B cell (primary cell): ENCODE measurements around the gene RREB1. TPM values are rescaled to one million over a fixed set of nuclear protein-coding genes. Genes with fewer than 3 reads are reported as not detected.

ENCODE experiments used
- ATAC-seq: fragments of 200-7000 bp; cut with Tn5 transposase; one replicate; pipeline ENCODE4 v1.10.0; 2021; ENCODE audit warnings: low read depth, mild to moderate bottlenecking, moderate number of reproducible peaks, moderate library complexity
- CTCF ChIA-PET: fragments of 350-600 bp; sonication (Branson Sonifier 250); formaldehyde crosslinking; loops from one replicate; lab custom pipeline; 2021; ENCODE audit warnings: antibody characterized with exemption, inconsistent platforms; lab: Charles Lee
- POLR2A ChIA-PET: fragments of 350-600 bp; sonication (Branson Sonifier 250); formaldehyde crosslinking; loops from one replicate; lab custom pipeline; 2021; ENCODE audit warnings: antibody characterized with exemption; lab: Charles Lee
- DNase-seq: peaks from one replicate; pipeline ENCODE4 v3.0.0; 2013
- H2AFZ ChIP-seq: 2 replicates; pipeline ENCODE4 v1.6.1; 2012; ENCODE audit warnings: mild to moderate bottlenecking, low read depth, low read length; ENCODE audit not compliant: insufficient read depth, poor library complexity, severe bottlenecking
- H3K27ac ChIP-seq, 2 donors: 1 replicate in 1 of 2; 2 replicates in 1 of 2; pipeline ENCODE4 v1.5.1; 2012 to 2013; ENCODE audit warnings: low read length in 2 of 2, mild to moderate bottlenecking in 2 of 2, moderate library complexity in 1 of 2
- H3K27me3 ChIP-seq, 4 experiments: fragments of 200-600 bp in 1 of 4; sonication (generic) in 1 of 4; replicated peaks in 1 of 4; 1 replicate in 2 of 4; 2 replicates in 2 of 4; pipeline versions ENCODE4 v1.6.1 to v1.7.0; 2013 to 2016; ENCODE audit warnings: low read length in 3 of 4, mild to moderate bottlenecking in 2 of 4, mixed read lengths in 1 of 4, moderate library complexity in 1 of 4; ENCODE audit not compliant: insufficient read depth in 4 of 4, control insufficient read depth in 3 of 4; ENCODE audit errors: control extremely low read depth in 1 of 4
- H3K36me3 ChIP-seq, 2 experiments: replicated peaks in 1 of 2; 1 replicate in 1 of 2; 2 replicates in 1 of 2; pipeline versions ENCODE4 v1.6.1 to v1.7.1; 2013; ENCODE audit warnings: low read length in 1 of 2; ENCODE audit not compliant: insufficient read depth in 2 of 2, control insufficient read depth in 1 of 2; ENCODE audit errors: control extremely low read depth in 1 of 2, extremely low read depth in 1 of 2
- H3K4me1 ChIP-seq, 2 donors: fragments of 200-600 bp in 1 of 2; sonication (generic) in 1 of 2; 1 replicate in 1 of 2; 2 replicates in 1 of 2; pipeline versions ENCODE4 v1.5.1 to v1.6.1; 2013 to 2017; ENCODE audit warnings: low read length in 2 of 2; ENCODE audit not compliant: control insufficient read depth in 2 of 2, insufficient read depth in 2 of 2
- H3K4me2 ChIP-seq: replicated peaks from 2 replicates; pipeline ENCODE3; 2012; ENCODE audit warnings: mild to moderate bottlenecking, low read depth, low read length; ENCODE audit not compliant: poor library complexity, severe bottlenecking
- H3K4me3 ChIP-seq, 5 experiments: fragments of 200-600 bp in 1 of 5; sonication (generic) in 1 of 5; 1 replicate in 3 of 5; 2 replicates in 2 of 5; pipeline versions ENCODE4 v1.5.1 to v1.7.0; 2011 to 2016; ENCODE audit warnings: low read length in 4 of 5, mild to moderate bottlenecking in 4 of 5, low read depth in 2 of 5, control low read depth in 1 of 5, moderate library complexity in 1 of 5; ENCODE audit not compliant: insufficient read depth in 1 of 5; ENCODE audit errors: control extremely low read depth in 1 of 5, extremely low read depth in 1 of 5
- H3K79me2 ChIP-seq: fragments of 200-600 bp; sonication (generic); one replicate; pipeline ENCODE4 v1.6.0; 2016; ENCODE audit warnings: low read length; ENCODE audit not compliant: control insufficient read depth, insufficient read depth
- H3K9ac ChIP-seq: fragments of 200-600 bp; sonication (generic); 2 replicates; pipeline ENCODE4 v1.6.1; 2017; ENCODE audit warnings: mild to moderate bottlenecking, low read length, moderate library complexity
- H3K9me3 ChIP-seq, 3 donors: one replicate each; pipeline versions ENCODE4 v1.6.1 to v1.7.1; 2013; ENCODE audit warnings: low read length in 2 of 3; ENCODE audit not compliant: control insufficient read depth in 2 of 3, insufficient read depth in 1 of 3; ENCODE audit errors: control extremely low read depth in 1 of 3
- H4K20me1 ChIP-seq: 2 replicates; pipeline ENCODE4 v1.6.0; 2012; ENCODE audit warnings: mild to moderate bottlenecking, low read length; ENCODE audit not compliant: insufficient read depth, control insufficient read depth, poor library complexity, severe bottlenecking
- H3K27ac Mint-ChIP-seq: one replicate; pipeline ENCODE4 v1.8.0; 2021; ENCODE audit warnings: mixed read lengths
- H3K27me3 Mint-ChIP-seq: one replicate; pipeline ENCODE4 v1.8.0; 2021; ENCODE audit warnings: mixed read lengths
- H3K4me1 Mint-ChIP-seq: one replicate; pipeline ENCODE4 v1.8.0; 2021; ENCODE audit warnings: mixed read lengths
- H3K4me3 Mint-ChIP-seq: one replicate; pipeline ENCODE4 v1.8.0; 2021; ENCODE audit warnings: mixed read lengths
- H3K9me3 Mint-ChIP-seq: one replicate; pipeline ENCODE4 v1.8.0; 2022; ENCODE audit warnings: mixed read lengths; ENCODE audit not compliant: insufficient read depth
- CTCF ChIP-seq: fragments of 200-600 bp; IDR thresholded peaks from one replicate; pipeline ENCODE4 v1.8.0; 2022; ENCODE audit warnings: antibody characterized with exemption, mild to moderate bottlenecking
- EZH2 ChIP-seq: IDR thresholded peaks from 2 replicates; pipeline ENCODE4 v1.6.1; 2012; ENCODE audit warnings: borderline replicate concordance, low read depth, mild to moderate bottlenecking, moderate library complexity, low read length; ENCODE audit not compliant: insufficient read depth, poor library complexity, severe bottlenecking
- WGBS: methylation state at CpG from one replicate; pipeline ENCODE4 v1.1.5; 2013; ENCODE audit warnings: missing lambda C conversion rate; ENCODE audit not compliant: insufficient coverage; 5-methylcytosine and 5-hydroxymethylcytosine counted together
- intact Hi-C: fragments of 100-400 bp; cut with micrococcal nuclease; formaldehyde crosslinking; loops from one replicate; pipeline ENCODE4 v1.10.0; 2022
- polyA plus RNA-seq: library from polyadenylated mRNA; depleted of rRNA; stranded (reverse); fragments of >200 nt; gene quantifications from 2 replicates; pipeline ENCODE4 v1.2.3, GENCODE V29; 2012
- total RNA-seq, 2 donors: library from RNA; stranded (reverse); fragments of 120-200 nt in 1 of 2; gene quantifications; 1 replicate in 1 of 2; 2 replicates in 1 of 2; pipeline versions ENCODE4 v1.2.3 to v1.2.4, GENCODE V29; 2013 to 2022

RREB1 gene
- total and polyA plus RNA-seq, 2 donors (not counting 1 experiment from before 2014, with no cell fraction given): 10.4 to 58.6 TPM

DNA sequence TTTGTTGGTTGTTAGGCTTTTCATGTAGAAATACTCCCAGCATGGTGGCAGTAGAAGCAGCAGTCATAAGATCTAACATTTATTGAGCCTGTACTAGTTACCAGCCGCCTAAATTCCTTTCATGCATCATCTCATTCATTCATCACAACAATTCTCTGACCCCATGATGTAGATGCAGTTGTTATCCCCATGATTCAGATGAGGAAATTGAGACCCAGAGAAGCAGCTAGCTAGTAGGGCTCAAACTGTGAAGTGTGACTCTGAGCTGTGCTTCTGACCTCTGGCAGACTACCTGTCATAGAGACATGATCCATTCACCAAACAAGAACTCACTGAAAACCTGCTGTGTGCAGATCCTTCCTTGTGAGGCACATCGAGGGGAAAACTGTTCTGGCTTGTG is 16.9 kb downstream of the RREB1 start:
- DNase-seq (no peak), ATAC-seq (no peak)
- H3K9ac ChIP-seq: no peak overlapping the region
- peaks cover 100% of the 10 kb centered on the region for H3K79me2 ChIP-seq
- no peaks in the 10 kb centered on the region for H3K9me3 ChIP-seq
- H3K27ac ChIP-seq: no peak overlapping the region
- TF ChIP-seq EZH2: no peak
- no peak for TF ChIP-seq CTCF
- 90% methylated on average over 2 of the region's 2 CpGs for WGBS
- no peaks in the 10 kb centered on the region for H3K27me3 ChIP-seq
- H4K20me1 ChIP-seq: peaks cover 84% of the 10 kb centered on the region
- peaks cover 32 to 36% of the 10 kb centered on the region in 2 donors for H3K4me1 ChIP-seq
- H3K4me2 ChIP-seq: no peak overlapping the region
- H3K36me3 ChIP-seq: peaks cover 0 to 15% of the 10 kb centered on the region in 2 experiments
- peaks cover 65% of the 10 kb centered on the region for H3K4me1 Mint-ChIP-seq
- H3K4me3 Mint-ChIP-seq: no peak overlapping the region
- peak overlapping the region; percentile 53 for H3K27ac Mint-ChIP-seq
- POLR2A ChIA-PET: no interaction called here
- no peak overlapping the region for H2AFZ ChIP-seq
- CTCF ChIA-PET: interaction anchor here (1.4 kb wide), 1 partner anchor 114 kb away, joined by 3 read pairs; no protein-coding TSS in a partner anchor
- H3K4me3 ChIP-seq: no peak overlapping the region
- intact Hi-C loops: no loop called here
- H3K27me3 Mint-ChIP-seq: no peaks in the 10 kb centered on the region
- no peaks in the 10 kb centered on the region for H3K9me3 Mint-ChIP-seq

GRCh38 chr6:7125290-7125689 is 17.5 kb downstream of the RREB1 start:
- no peak overlapping the region for H3K4me3 Mint-ChIP-seq
- H3K4me1 ChIP-seq: peaks cover 36 to 38% of the 10 kb centered on the region in 2 donors

More at GRCh38 chr6:7125290-7125689, 17.5 kb downstream of the RREB1 start:
- Histone ChIP-seq H4K20me1 (peaks cover 78% of the 10 kb centered on the region), H3K4me3 (no peak overlapping the region), H3K27me3 (no peaks in the 10 kb centered on the region), H3K4me2 (no peak overlapping the region), H3K36me3 (peaks cover 0 to 15% of the 10 kb centered on the region in 2 experiments), H3K27ac (no peak overlapping the region), H2AFZ (no peak overlapping the region), H3K79me2 (peaks cover 100% of the 10 kb centered on the region), H3K9ac (no peak overlapping the region), H3K9me3 (no peaks in the 10 kb centered on the region)
- ATAC-seq: no peak
- ChIA-PET CTCF (interaction anchor here (1.4 kb wide), 1 partner anchor 114 kb away, joined by 3 read pairs; no protein-coding TSS in a partner anchor), POLR2A (no interaction called here)
- WGBS: 100% methylated on average over 1 of the region's 1 CpG
- no peak for DNase-seq
- Mint-ChIP-seq H3K4me1 (peaks cover 66% of the 10 kb centered on the region), H3K27ac (no peak overlapping the region), H3K27me3 (no peaks in the 10 kb centered on the region), H3K9me3 (no peaks in the 10 kb centered on the region)
- intact Hi-C loops: no loop called here
- TF ChIP-seq EZH2: no peak
- TF ChIP-seq CTCF: no peak
